ENCODE results near the gene SPECC1. TPM values are rescaled to one million over a fixed set of nuclear protein-coding genes. Genes with fewer than 3 reads are reported as not detected.

Gene SPECC1
- total and polyA plus RNA-seq, 2 donors (not counting 3 experiments of a cell fraction or from before 2014, with no cell fraction given) = 5.3 to 20.4 TPM

GRCh38 chr17:20313306-20313705, 304.1 kb downstream of the SPECC1 start:
- Histone ChIP-seq H3K9ac (replicated peaks; ENCODE audit: extremely low read depth, insufficient read depth, low read length) (no peak overlapping the region), H3K36me3 (ENCODE audit: control insufficient read depth in 2 of 2, extremely low read depth in 1 of 2, insufficient read depth in 2 of 2, low read length in 2 of 2) (no peaks in the 10 kb centered on the region), H3K9me3 (replicated peaks; ENCODE audit: control insufficient read depth, insufficient read depth, low read length) (no peaks in the 10 kb centered on the region), H3K4me2 (ENCODE audit: insufficient read depth, low read length) (no peak overlapping the region), H2AFZ (ENCODE audit: low read depth, low read length) (no peak overlapping the region), H4K20me1 (replicated peaks; ENCODE audit: control insufficient read depth, extremely low read depth, insufficient read depth, low read length) (no peaks in the 10 kb centered on the region), H3K4me1 (ENCODE audit: control insufficient read depth, extremely low read depth, insufficient read depth, low read length) (no peaks in the 10 kb centered on the region), H3K27ac (ENCODE audit: insufficient read depth, low read depth, low read length) (no peak overlapping the region), H3K4me3 (replicated peaks in 1 of 3; ENCODE audit: insufficient read depth in 1 of 3, low read depth in 1 of 3, low read length in 3 of 3) (no peak overlapping the region), H3K27me3 (ENCODE audit: control insufficient read depth in 2 of 2, insufficient read depth in 2 of 2, low read length in 2 of 2) (no peaks in the 10 kb centered on the region), H3K9me1 (replicated peaks; ENCODE audit: control insufficient read depth, extremely low read depth, insufficient read depth, low read length) (no peaks in the 10 kb centered on the region), H3K79me2 (ENCODE audit: control insufficient read depth, insufficient read depth, low read length) (no peaks in the 10 kb centered on the region)
- dilution Hi-C loops (cut with MboI; ENCODE audit: extremely low pct_ligation_motif_present, low sequenced_read_pairs) (no loop called here), intact Hi-C loops (cut with micrococcal nuclease) (no loop called here)
- TF ChIP-seq FOS (IDR thresholded peaks at IDR 0.05; ENCODE audit: borderline replicate concordance, insufficient read depth, low read length) = no peak
- no peak for TF ChIP-seq POLR2AphosphoS5 (IDR thresholded peaks at IDR 0.05; ENCODE audit: insufficient read depth, low read depth, low read length)
- TF ChIP-seq JUN (IDR thresholded peaks at IDR 0.05; ENCODE audit: borderline replicate concordance, insufficient read depth, insufficient read length, low read depth) = no peak
- TF ChIP-seq CTCF (IDR thresholded peaks at IDR 0.05; ENCODE audit: extremely low read depth in 1 of 2, insufficient read depth in 1 of 2, low read depth in 1 of 2, low read length in 2 of 2) = no peak
- no peak for TF ChIP-seq MYC (IDR thresholded peaks at IDR 0.05; ENCODE audit: low read depth, low read length)
- no peak for TF ChIP-seq EZH2 (IDR thresholded peaks at IDR 0.05; ENCODE audit: borderline replicate concordance, low read depth, low read length, severe bottlenecking)
- TF ChIP-seq POLR2A (IDR thresholded peaks at IDR 0.05; ENCODE audit: low read depth, low read length) = no peak
- no peak for TF ChIP-seq GATA2 (IDR thresholded peaks at IDR 0.05; ENCODE audit: insufficient read depth, insufficient read length, low read depth, low read length)
- TF ChIP-seq MAX (IDR thresholded peaks at IDR 0.05; ENCODE audit: insufficient read depth, insufficient read length) = no peak
- CTCF ChIA-PET = no interaction called here
- BruUV-seq (replicated peaks) = no TSS peak
- POLR2A ChIA-PET = no interaction called here
- no peak for DNase-seq (ENCODE audit: low read depth, low spot score)
- no peak for FAIRE-seq
